HepG2 (cell line): ENCODE data around the gene PLEKHG2. TPM values are rescaled to one million over a fixed set of nuclear protein-coding genes. Genes with fewer than 3 reads are reported as not detected.

Experiments
- ARNT ChIP-seq: fragments of 450-650 bp; IDR thresholded peaks from 2 replicates; pipeline ENCODE4 v1.6.1; 2017
- KIAA2018 ChIP-seq: sonication (generic); formaldehyde crosslinking; IDR thresholded peaks from 2 replicates; pipeline ENCODE4 v1.5.0; 2020; ENCODE audit warnings: mild to moderate bottlenecking, missing genetic modification reagents, borderline replicate concordance
- NR2F2 ChIP-seq: IDR thresholded peaks from 2 replicates; pipeline ENCODE4 v1.6.1; 2012; ENCODE audit warnings: low read depth, inconsistent platforms, borderline replicate concordance
- ZNF878 ChIP-seq: sonication (generic); formaldehyde crosslinking; IDR thresholded peaks from 2 replicates; pipeline ENCODE4 v1.8.1; 2023; ENCODE audit warnings: mild to moderate bottlenecking, missing genetic modification reagents, moderate library complexity
- polyA plus RNA-seq, 8 experiments: library from polyadenylated mRNA; depleted of rRNA in 3 of 8; stranded (reverse) in 7 of 8; unstranded in 1 of 8; fragments of >200 nt; fragmentation: Illumina TruSeq in 4 of 8; extraction: Trizol in 4 of 8; gene quantifications; 2 replicates each; pipeline versions ENCODE4 v1.2.1 to v1.2.3, GENCODE V29; 2011 to 2016; ENCODE audit warnings: low read depth in 4 of 8, missing spikeins in 1 of 8, mixed read lengths in 1 of 8; ENCODE audit not compliant: insufficient read depth in 1 of 8
- total RNA-seq, 5 experiments: library from RNA; depleted of rRNA; stranded (reverse); fragments of >200 nt; fragmentation: Illumina TruSeq; extraction: Trizol; gene quantifications; 2 replicates each; pipeline ENCODE4 v1.2.3, GENCODE V29; 2016; ENCODE audit warnings: low read depth in 1 of 5
- TF ChIP-seq, protein P1 (sequence below): sonication (generic); formaldehyde crosslinking; IDR thresholded peaks from 2 replicates; pipeline ENCODE4 v1.9.0; 2021; ENCODE audit warnings: mild to moderate bottlenecking, missing genetic modification reagents
- TF ChIP-seq, protein P2 (sequence below): sonication (generic); formaldehyde crosslinking; IDR thresholded peaks from 2 replicates; pipeline ENCODE4 v1.4.0; 2020; ENCODE audit warnings: mild to moderate bottlenecking, low read depth, missing genetic modification reagents
- TF ChIP-seq, protein P3 (sequence below): sonication (generic); formaldehyde crosslinking; IDR thresholded peaks from 2 replicates; pipeline ENCODE4 v1.4.0; 2020; ENCODE audit warnings: missing genetic modification reagents
- TF ChIP-seq, protein P4 (sequence below): sonication (generic); formaldehyde crosslinking; IDR thresholded peaks from 2 replicates; pipeline ENCODE4 v1.5.1; 2020; ENCODE audit warnings: mild to moderate bottlenecking, missing genetic modification reagents

Gene PLEKHG2
- total and polyA plus RNA-seq, 2 of the 13 experiments (the other 11 are each of a cell fraction or from before 2014, with no cell fraction given), result 3.6 to 6.8 TPM

GRCh38 chr19:39390751-39391437 is 21.6 kb upstream of the PLEKHG2 start, which contains the start of the genes MED29 and PAF1 (continued):
- TF ChIP-seq, protein P1, sequence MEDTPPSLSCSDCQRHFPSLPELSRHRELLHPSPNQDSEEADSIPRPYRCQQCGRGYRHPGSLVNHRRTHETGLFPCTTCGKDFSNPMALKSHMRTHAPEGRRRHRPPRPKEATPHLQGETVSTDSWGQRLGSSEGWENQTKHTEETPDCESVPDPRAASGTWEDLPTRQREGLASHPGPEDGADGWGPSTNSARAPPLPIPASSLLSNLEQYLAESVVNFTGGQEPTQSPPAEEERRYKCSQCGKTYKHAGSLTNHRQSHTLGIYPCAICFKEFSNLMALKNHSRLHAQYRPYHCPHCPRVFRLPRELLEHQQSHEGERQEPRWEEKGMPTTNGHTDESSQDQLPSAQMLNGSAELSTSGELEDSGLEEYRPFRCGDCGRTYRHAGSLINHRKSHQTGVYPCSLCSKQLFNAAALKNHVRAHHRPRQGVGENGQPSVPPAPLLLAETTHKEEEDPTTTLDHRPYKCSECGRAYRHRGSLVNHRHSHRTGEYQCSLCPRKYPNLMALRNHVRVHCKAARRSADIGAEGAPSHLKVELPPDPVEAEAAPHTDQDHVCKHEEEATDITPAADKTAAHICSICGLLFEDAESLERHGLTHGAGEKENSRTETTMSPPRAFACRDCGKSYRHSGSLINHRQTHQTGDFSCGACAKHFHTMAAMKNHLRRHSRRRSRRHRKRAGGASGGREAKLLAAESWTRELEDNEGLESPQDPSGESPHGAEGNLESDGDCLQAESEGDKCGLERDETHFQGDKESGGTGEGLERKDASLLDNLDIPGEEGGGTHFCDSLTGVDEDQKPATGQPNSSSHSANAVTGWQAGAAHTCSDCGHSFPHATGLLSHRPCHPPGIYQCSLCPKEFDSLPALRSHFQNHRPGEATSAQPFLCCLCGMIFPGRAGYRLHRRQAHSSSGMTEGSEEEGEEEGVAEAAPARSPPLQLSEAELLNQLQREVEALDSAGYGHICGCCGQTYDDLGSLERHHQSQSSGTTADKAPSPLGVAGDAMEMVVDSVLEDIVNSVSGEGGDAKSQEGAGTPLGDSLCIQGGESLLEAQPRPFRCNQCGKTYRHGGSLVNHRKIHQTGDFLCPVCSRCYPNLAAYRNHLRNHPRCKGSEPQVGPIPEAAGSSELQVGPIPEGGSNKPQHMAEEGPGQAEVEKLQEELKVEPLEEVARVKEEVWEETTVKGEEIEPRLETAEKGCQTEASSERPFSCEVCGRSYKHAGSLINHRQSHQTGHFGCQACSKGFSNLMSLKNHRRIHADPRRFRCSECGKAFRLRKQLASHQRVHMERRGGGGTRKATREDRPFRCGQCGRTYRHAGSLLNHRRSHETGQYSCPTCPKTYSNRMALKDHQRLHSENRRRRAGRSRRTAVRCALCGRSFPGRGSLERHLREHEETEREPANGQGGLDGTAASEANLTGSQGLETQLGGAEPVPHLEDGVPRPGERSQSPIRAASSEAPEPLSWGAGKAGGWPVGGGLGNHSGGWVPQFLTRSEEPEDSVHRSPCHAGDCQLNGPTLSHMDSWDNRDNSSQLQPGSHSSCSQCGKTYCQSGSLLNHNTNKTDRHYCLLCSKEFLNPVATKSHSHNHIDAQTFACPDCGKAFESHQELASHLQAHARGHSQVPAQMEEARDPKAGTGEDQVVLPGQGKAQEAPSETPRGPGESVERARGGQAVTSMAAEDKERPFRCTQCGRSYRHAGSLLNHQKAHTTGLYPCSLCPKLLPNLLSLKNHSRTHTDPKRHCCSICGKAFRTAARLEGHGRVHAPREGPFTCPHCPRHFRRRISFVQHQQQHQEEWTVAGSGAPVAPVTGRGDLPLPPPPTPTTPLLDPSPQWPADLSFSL (CRISPR knock-in tag), result no peak
- TF ChIP-seq, protein P2, sequence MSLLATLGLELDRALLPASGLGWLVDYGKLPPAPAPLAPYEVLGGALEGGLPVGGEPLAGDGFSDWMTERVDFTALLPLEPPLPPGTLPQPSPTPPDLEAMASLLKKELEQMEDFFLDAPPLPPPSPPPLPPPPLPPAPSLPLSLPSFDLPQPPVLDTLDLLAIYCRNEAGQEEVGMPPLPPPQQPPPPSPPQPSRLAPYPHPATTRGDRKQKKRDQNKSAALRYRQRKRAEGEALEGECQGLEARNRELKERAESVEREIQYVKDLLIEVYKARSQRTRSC (CRISPR knock-in tag), result no peak
- TF ChIP-seq NR2F2, result no peak
- TF ChIP-seq, protein P3, sequence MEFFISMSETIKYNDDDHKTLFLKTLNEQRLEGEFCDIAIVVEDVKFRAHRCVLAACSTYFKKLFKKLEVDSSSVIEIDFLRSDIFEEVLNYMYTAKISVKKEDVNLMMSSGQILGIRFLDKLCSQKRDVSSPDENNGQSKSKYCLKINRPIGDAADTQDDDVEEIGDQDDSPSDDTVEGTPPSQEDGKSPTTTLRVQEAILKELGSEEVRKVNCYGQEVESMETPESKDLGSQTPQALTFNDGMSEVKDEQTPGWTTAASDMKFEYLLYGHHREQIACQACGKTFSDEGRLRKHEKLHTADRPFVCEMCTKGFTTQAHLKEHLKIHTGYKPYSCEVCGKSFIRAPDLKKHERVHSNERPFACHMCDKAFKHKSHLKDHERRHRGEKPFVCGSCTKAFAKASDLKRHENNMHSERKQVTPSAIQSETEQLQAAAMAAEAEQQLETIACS (CRISPR knock-in tag), result no peak
- 0 out of 2 replicates have a peak, but pooled peaks have one; percentile 20 for TF ChIP-seq ZNF878 (CRISPR knock-in tag)
- no peak for TF ChIP-seq ARNT
- no peak for TF ChIP-seq KIAA2018
- TF ChIP-seq, protein P4, sequence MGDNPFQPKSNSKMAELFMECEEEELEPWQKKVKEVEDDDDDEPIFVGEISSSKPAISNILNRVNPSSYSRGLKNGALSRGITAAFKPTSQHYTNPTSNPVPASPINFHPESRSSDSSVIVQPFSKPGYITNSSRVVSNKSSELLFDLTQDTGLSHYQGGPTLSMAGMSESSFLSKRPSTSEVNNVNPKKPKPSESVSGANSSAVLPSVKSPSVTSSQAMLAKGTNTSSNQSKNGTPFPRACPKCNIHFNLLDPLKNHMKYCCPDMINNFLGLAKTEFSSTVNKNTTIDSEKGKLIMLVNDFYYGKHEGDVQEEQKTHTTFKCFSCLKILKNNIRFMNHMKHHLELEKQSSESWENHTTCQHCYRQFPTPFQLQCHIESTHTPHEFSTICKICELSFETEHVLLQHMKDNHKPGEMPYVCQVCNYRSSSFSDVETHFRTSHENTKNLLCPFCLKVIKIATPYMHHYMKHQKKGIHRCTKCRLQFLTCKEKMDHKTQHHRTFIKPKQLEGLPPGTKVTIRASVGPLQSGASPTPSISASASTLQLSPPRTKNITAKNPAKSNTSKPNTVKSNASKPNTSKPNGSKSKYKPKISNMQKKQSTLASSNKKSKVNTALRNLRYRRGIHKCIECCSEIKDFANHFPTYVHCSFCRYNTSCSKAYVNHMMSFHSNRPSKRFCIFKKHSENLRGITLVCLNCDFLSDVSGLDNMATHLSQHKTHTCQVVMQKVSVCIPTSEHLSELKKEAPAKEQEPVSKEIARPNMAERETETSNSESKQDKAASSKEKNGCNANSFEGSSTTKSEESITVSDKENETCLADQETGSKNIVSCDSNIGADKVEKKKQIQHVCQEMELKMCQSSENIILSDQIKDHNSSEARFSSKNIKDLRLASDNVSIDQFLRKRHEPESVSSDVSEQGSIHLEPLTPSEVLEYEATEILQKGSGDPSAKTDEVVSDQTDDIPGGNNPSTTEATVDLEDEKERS (CRISPR knock-in tag), result peak; percentile 0; the same call in 1 of the 2 replicates
